Type B pancreatic cell (in vitro differentiated cells): ENCODE data around the gene FRMD4A. TPM values are rescaled to one million over a fixed set of nuclear protein-coding genes. Genes with fewer than 3 reads are reported as not detected.

Experiments
- DNase-seq: peaks from one replicate; pipeline ENCODE4 v3.0.0; 2021; ENCODE audit warnings: mixed read lengths; ENCODE audit not compliant: unreplicated experiment; ENCODE audit errors: extremely low spot score
- H3K27ac Mint-ChIP-seq: 2 replicates; pipeline ENCODE4 v1.8.0; 2021; ENCODE audit warnings: mild to moderate bottlenecking, mixed read lengths
- H3K27me3 Mint-ChIP-seq: 2 replicates; pipeline ENCODE4 v1.8.0; 2021; ENCODE audit warnings: mixed read lengths
- H3K36me3 Mint-ChIP-seq: 2 replicates; pipeline ENCODE4 v1.8.0; 2021; ENCODE audit warnings: mixed read lengths
- H3K4me1 Mint-ChIP-seq: one replicate; pipeline ENCODE4 v1.8.0; 2021; ENCODE audit warnings: mixed read lengths; ENCODE audit not compliant: unreplicated experiment
- H3K4me3 Mint-ChIP-seq: 2 replicates; pipeline ENCODE4 v1.8.0; 2021; ENCODE audit warnings: mild to moderate bottlenecking, mixed read lengths
- H3K9me3 Mint-ChIP-seq: 2 replicates; pipeline ENCODE4 v1.8.0; 2021; ENCODE audit warnings: mixed read lengths
- total RNA-seq: library from RNA; stranded (reverse); gene quantifications from 2 replicates; pipeline ENCODE4 v1.2.1, GENCODE V29; 2021; ENCODE audit warnings: low replicate concordance
- TF ChIP-seq, protein P1 (sequence below): fragments of 200-600 bp; sonication (generic); conservative IDR thresholded peaks from 2 replicates; pipeline ENCODE4 v1.5.0; 2021; ENCODE audit warnings: antibody characterized with exemption, mild to moderate bottlenecking

The FRMD4A gene
- total RNA-seq, 1 donor from 2014 or later, result 88.9 TPM

- TF ChIP-seq, protein P1, sequence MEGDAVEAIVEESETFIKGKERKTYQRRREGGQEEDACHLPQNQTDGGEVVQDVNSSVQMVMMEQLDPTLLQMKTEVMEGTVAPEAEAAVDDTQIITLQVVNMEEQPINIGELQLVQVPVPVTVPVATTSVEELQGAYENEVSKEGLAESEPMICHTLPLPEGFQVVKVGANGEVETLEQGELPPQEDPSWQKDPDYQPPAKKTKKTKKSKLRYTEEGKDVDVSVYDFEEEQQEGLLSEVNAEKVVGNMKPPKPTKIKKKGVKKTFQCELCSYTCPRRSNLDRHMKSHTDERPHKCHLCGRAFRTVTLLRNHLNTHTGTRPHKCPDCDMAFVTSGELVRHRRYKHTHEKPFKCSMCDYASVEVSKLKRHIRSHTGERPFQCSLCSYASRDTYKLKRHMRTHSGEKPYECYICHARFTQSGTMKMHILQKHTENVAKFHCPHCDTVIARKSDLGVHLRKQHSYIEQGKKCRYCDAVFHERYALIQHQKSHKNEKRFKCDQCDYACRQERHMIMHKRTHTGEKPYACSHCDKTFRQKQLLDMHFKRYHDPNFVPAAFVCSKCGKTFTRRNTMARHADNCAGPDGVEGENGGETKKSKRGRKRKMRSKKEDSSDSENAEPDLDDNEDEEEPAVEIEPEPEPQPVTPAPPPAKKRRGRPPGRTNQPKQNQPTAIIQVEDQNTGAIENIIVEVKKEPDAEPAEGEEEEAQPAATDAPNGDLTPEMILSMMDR, result no peak
- Mint-ChIP-seq H3K9me3 (no peaks in the 10 kb centered on the region), H3K36me3 (no peaks in the 10 kb centered on the region), H3K4me1 (no peaks in the 10 kb centered on the region), H3K4me3 (no peak overlapping the region), H3K27ac (no peak overlapping the region), H3K27me3 (peaks cover 9% of the 10 kb centered on the region)
- no peak for DNase-seq
Observed at GRCh38 chr10:14355750-14356149, 25.0 kb upstream of the FRMD4A start.

DNA sequence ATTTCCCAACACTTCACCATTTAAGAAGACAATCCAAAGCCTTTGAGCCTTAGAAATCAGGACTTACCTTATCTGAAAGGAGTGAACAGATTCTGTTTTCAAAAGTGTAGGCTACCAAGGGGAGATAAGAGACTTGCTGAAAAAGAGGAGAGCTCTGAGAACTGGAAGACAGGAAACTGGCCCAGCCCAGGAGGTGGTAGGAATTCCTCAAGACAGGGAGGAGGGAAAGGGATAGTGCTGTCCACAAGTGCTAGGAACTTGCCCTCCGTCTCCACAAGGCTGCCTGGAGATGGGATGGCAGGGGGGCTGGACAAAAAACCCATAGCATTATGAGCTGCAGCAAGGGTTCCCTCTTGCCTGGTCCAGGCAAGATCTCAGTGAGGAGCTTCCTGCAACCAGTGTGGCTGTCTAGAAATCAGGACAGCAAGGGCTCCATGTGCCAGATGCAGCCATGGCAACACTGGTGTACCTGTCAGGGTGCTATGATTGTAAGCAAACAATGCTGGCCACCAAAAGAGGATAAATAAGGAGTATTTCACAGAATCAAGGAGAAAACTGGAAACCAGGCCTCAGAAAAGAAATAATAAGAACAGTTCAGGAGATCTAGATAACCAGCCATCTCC is 22.7 kb upstream of the FRMD4A start:
- TF ChIP-seq, protein P1, result no peak
- DNase-seq, result no peak
- H3K9me3 Mint-ChIP-seq, result no peaks in the 10 kb centered on the region
- H3K36me3 Mint-ChIP-seq, result no peaks in the 10 kb centered on the region
- H3K27me3 Mint-ChIP-seq, result no peaks in the 10 kb centered on the region
- no peak overlapping the region for H3K4me3 Mint-ChIP-seq
- H3K27ac Mint-ChIP-seq, result no peak overlapping the region
- H3K4me1 Mint-ChIP-seq, result no peaks in the 10 kb centered on the region

- no peaks in the 10 kb centered on the region for H3K36me3 Mint-ChIP-seq
- H3K4me1 Mint-ChIP-seq, result no peaks in the 10 kb centered on the region
- no peak for DNase-seq
- no peak overlapping the region for H3K27ac Mint-ChIP-seq
- TF ChIP-seq, protein P1, result no peak
- no peak overlapping the region for H3K4me3 Mint-ChIP-seq
- no peaks in the 10 kb centered on the region for H3K9me3 Mint-ChIP-seq
- no peaks in the 10 kb centered on the region for H3K27me3 Mint-ChIP-seq
Observed at GRCh38 chr10:14350006-14350405, 19.3 kb upstream of the FRMD4A start.

DNA sequence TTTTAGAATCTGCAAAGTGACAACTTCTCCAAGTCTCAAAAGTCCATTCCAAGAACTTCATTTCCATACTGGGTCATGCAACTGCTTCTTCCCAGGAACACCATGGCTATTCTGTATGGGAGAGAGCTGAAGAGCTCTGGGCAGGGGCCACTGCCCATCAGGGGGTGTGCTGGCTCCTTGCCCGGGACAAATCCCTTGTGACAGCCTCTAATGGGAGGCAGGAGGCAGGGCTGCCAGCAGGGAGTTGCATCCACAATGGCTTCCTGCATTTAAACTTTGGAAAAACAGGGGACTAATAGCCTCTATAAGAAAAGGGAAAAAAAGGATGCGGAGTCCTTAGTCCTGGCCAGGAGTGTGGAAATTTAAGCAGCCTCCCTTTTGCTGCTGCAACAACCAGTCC is 18.4 kb upstream of the FRMD4A start:
- DNase-seq, result no peak
- no peak overlapping the region for H3K27ac Mint-ChIP-seq
- H3K4me3 Mint-ChIP-seq, result no peak overlapping the region
- no peaks in the 10 kb centered on the region for H3K4me1 Mint-ChIP-seq
- H3K27me3 Mint-ChIP-seq, result no peaks in the 10 kb centered on the region
- H3K9me3 Mint-ChIP-seq, result no peaks in the 10 kb centered on the region
- TF ChIP-seq, protein P1, result no peak
- H3K36me3 Mint-ChIP-seq, result no peaks in the 10 kb centered on the region

DNA sequence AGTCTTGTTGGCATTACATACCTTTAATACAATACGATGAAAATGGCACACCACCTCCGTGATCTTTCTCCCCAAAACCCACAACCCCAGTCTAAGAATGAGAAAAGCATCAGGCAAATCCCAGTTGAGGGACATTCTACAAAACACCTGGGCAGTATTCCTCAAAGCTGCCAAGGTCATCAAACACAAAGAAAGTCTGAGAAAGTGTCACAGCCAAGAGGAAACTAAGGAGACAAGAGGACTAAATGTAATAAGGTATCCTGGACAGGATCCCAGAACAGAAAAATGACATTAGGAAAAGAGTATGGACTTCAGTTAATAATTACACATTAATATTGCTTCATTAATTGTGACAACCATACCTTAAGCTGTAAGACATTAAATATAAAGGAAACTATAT is 14.5 kb upstream of the FRMD4A start:
- Mint-ChIP-seq H3K9me3 (no peaks in the 10 kb centered on the region), H3K27me3 (peaks cover 6% of the 10 kb centered on the region), H3K4me3 (no peak overlapping the region), H3K36me3 (no peaks in the 10 kb centered on the region), H3K27ac (no peak overlapping the region), H3K4me1 (no peaks in the 10 kb centered on the region)
- no peak for DNase-seq
- TF ChIP-seq, protein P1, result no peak
